Skeletal muscle cell (primary cell): ENCODE results near the gene B3GAT2.

Experiments used
- DNase-seq: peaks from one replicate; pipeline ENCODE4 v3.0.0-alpha.2; 2010; ENCODE audit warnings: low read depth
- H3K4me3 ChIP-seq: 2 replicates; pipeline ENCODE4 v1.5.1; 2011; ENCODE audit warnings: low read depth, mild to moderate bottlenecking, control low read depth, low read length, moderate library complexity

B3GAT2 gene

DNA sequence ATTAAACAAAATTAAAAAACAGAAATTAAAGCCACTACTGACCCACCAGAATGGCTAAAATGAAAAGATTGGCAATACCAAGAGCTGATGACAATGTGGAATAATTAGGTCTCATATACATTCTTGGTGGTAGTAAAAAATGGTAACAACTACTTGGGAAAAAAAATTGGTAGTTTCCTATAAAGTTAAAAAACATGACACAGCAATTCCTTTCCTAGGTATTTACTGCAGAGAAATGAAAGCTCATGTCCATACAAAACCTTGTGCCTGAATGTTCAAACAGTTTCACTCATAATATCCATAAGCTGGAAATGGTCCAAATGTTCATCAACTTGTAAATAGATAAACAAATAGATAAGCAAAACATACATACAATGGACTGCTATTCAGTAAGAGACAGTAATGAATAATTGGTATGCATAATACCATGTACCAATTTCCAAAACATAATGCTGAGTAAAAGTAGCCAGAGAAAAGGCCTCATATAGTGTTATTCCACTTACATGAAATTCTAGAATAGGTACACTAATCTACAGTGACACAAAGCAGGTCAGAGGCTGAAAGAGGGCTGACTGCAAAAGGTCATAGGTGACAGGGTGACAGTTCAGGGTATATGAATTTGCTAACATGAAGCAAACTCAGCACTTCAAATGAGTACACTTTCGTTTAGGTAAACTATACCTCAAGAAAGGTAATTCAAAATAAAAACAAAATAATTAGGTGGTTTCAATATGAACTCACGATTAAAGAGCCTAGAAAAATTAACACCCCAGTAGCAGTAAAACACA, 53.0 kb downstream of the B3GAT2 start:
- H3K4me3 ChIP-seq: no peak overlapping the region
- DNase-seq: no peak

DNA sequence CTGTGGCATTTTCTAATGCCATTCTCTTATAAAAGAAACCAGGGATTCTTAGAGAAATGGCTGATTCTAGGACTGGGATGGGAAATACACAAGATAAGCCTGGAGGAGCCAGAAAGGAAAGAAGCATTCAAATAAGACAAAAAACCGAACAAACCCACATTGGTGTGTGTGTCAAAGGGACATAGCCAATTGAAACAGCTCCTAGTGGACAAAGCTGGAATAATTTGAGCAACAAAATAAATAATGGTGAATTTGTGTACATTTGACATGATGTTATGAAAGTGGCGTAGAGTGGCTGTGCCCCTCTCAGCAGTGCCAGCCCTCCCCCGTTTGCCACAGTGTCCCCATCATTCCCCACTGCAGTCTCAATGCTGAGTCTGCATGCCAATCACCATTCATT, 55.5 kb downstream of the B3GAT2 start:
- H3K4me3 ChIP-seq: no peak overlapping the region
- no peak for DNase-seq

DNA sequence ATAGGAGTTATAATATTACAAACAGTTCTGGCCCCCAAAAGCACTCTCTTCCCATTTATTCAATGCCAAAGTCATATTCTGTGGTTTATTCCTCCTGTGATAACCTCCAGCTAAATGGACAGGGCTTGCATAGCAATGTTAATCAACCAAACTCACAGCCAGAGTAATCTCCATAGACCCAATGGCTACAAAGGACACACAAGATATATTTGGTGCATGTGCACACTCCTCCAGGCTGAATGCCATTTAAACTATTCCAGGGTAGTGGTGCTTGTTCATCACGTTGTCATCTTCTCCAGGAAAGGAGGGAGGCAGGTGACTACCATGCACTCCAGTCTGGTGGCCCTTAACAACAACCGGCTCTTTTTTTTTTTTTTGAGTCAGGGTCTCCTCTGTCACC, 56.8 kb downstream of the B3GAT2 start:
- no peak overlapping the region for H3K4me3 ChIP-seq
- no peak for DNase-seq

DNA sequence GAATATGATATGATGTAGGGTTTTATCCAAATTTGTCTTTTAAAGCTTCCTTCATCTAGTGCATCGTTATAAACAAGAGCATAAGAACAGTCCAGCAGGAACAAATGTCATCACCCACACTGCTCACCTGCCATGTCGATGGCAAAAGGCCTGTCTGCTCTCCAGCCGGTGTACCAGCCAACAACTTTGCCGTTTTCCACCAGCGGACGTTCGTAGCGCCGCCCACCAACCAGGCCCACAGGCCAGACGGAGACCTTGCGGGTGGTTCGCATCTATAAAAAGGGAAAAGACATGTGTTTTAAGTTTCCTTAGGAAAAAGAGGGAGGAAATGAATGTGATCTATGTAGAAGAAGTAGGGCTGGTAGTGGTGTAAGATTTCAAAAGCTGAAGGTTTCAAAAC, 62.9 kb downstream of the B3GAT2 start:
- no peak for DNase-seq
- H3K4me3 ChIP-seq: no peak overlapping the region

DNA sequence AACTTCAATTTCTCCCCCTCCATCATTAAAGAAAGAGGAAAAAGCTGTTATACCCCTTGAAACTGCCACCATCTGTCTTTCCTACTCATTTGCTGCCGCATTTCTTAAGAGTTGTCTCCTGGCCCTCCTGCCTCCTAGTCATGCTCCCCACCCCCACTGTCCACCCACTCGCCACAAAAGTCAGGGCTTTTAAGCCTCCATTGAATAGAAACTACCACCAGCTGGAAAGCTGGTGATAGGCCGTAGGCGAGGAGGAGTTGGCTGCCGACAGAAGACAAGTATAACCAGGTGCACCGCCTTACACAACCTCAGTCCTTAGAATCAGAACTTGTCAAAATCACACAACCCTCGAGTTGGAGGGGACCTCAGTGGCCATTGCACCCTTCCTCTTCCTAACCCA, 67.6 kb downstream of the B3GAT2 start:
- DNase-seq: no peak
- H3K4me3 ChIP-seq: no peak overlapping the region

DNA sequence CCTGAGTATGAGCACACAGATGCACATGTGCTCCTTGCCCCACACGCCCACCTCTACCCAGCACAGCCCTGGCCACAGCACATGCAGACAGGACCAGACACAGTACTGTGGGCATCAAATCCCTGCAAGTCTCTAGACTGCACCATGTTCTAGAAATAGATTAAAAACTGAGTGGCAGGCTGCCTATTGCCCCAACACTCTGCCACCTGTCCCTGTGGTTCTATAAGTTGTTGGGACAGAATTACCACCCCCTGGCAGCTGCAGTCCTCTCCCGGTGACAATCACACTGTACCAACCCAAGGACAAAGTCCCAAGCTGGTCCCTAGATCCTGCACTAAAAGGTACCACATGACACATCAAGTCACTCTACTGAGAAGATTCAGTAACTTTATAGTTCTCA, 70.2 kb downstream of the B3GAT2 start:
- H3K4me3 ChIP-seq: no peak overlapping the region
- DNase-seq: no peak

DNA sequence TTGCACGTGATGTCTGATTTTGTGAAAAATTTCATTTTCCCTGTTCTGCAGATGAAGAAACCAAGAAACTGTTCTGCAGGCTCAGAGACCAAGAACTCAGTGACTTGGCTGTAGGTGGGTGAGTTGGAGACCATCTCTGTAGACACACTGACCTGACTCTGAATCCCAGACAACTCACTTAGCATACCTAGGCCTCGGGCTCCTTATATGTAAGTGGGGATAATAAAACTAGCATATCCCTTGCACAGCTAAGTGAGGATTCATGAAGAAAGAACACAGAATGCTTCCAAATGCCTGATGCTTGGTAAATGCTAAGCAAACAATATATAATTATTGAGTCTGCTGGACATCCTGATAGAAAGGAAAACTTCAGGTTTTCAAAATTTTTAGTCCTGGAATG, 70.8 kb downstream of the B3GAT2 start:
- H3K4me3 ChIP-seq: no peak overlapping the region
- no peak for DNase-seq

DNA sequence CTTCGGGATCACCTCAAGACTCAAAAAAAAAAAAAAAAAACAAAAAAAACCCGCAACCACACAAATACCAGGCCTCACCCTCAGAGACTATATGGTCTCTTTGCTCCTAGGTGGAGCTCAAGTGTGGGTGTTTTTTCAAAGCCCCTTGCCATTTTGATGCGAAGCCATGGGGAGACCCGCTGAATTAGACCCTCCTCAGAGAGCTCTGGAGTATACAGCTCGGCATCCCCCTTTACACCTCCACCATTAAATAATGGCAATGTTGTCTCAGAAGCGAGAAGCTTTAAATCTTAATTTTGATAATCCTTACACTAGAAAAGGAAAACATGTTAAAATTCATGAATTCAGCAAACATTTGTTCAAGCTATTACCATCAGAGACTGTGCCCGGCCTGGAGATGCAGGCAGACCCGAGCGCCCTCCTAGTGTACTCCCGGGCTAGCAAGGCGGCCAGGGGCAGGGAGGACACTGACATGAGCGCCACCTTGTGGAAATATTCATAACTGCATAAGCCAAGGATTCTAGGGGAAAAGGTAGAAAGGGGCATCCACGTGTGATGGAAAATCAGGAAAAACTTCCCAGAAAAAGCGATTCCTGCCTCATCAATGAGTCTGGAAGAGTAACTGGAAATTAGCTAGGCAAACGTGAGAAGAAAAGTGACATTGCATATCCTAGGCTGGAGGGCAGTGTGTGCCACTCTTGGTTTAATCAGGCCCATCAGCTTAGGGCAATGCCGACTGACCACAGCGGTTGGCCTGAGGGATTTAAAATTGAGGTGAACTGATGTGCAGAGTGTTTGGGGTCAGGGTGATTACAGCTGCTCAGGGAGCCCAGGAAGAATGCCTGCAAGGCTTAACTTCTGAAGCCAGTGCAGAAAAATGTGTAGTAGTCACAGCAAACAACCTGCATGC, 72.5 kb downstream of the B3GAT2 start:
- DNase-seq: no peak
- no peak overlapping the region for H3K4me3 ChIP-seq

DNA sequence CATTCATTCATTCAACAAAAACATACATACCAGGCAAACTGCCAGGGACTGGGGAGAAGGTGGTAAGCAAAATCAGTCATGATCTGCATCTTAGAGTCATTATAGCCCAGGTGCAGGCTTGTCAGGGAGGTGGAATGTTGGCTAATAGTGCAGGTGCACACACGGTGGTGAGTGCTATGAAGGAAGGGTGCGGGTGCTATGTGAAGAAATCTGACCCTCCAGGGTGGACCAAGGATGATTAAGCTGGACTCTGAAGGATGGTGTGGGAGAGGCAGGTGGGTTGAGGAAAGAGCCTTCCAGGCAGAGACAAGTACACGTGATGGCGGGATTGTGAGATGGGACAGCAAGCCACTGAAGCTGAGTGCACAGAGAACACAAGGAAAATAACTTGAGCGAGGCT, 77.4 kb downstream of the B3GAT2 start:
- no peak for DNase-seq
- H3K4me3 ChIP-seq: no peak overlapping the region

DNA sequence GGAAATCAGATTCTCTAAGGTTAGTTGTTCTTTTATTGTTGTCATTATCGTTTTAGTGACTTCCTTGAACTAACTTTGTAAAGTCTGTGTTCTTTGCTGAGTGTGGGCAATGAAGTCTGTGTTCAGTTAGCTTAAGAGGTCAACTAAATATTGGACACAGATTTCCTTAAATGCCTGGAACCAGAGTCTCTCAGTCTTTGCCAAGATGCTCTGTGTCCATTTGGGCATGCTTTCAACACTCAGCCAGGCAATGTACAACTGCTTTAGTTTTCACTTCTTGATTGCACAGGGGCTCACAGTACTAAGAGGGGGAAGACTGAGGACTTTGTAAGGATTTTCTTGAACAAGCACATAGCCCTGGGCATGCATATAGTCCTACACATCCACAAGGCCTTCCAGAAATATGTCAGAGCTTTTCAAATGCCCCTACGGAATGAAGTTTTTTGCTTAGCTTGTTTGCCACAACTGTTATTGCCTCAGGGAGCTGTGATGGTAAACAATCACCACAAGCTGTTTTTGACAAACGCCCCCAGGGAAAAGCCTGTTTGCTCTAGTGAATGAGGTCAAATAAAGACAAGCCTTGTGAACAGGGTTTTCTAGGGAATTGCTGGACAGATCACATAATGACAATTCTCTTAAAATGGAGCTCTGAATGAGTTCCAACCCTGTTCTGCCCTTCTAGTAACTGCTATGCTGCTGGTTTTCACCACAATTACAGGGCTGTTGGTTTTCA, 82.5 kb downstream of the B3GAT2 start:
- no peak overlapping the region for H3K4me3 ChIP-seq
- no peak for DNase-seq

DNA sequence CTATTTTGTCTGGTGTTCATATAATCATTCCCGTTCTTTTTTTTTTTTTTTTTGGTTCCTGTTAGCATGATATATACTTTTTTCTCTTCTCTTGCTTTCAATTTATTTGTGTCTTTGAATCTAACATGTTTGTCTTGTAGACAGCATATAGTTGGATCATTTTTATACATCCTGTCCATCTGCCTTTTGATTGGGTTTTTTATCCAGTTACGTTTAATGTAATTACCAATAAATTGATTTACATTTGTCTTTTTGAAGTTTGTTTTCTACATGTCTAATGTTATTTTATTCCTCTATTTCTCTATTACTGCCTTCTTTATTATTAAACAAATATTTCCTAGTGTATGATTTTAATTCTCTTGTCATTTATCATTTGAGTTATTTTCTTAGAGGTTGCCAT, 84.4 kb downstream of the B3GAT2 start:
- H3K4me3 ChIP-seq: no peak overlapping the region
- DNase-seq: no peak

DNA sequence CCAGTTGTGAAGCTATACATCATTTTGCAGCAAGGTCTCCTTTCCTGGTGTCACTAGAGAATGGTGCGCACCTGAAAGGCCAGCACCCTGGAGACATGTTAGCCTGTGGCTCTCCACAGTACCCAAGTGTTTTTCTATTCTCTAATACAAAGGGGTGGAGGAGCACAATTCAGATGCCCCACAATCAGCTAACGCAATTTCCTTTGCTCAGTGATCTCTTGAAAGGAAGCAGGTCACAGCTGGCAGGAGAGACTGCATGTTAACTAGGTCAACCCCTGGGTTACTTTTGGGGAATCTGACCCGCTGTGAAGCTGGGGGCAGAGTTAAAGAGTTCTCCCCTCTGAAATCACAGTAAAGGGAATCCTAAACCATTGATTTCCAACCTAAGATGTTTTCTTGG, 92.5 kb downstream of the B3GAT2 start:
- DNase-seq: no peak
- no peak overlapping the region for H3K4me3 ChIP-seq

DNA sequence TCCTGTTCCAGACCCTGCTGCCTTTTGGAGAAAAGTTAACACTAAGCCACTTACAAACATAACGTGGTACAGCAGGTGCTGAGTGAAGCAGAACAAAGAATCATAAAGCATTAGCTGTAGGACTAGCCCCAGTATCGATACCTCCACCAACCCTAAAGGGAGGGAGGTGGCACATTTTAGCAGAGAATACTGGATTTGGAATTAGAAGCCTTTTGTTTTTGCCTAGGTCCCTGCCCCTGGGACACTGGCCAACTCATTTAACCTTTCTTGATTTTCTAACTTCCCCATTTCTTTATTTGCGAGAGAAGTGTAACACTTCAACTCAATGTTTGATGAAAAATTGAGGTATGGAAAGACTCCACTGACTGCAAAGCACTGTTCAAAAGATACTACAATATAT, 93.5 kb downstream of the B3GAT2 start:
- H3K4me3 ChIP-seq: no peak overlapping the region
- DNase-seq: no peak

DNA sequence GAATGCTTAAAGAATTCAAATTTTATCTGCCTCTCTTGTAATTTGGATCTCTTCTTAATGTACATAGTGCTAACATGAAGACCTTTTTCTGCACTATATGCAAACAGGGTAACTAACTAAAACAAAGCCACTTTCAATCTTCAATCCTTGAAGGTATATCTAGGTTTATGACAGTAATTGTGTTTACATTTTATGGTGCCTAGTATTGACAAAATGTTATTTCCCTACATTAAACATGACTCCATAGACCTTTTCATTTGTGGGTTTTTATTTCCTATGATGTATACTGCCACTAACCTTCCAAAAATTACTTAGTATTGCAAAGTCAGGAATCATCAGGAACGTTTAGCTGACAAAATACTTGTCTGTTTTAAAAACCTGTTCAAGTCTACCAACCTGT, 95.9 kb downstream of the B3GAT2 start:
- DNase-seq: no peak
- H3K4me3 ChIP-seq: no peak overlapping the region

DNA sequence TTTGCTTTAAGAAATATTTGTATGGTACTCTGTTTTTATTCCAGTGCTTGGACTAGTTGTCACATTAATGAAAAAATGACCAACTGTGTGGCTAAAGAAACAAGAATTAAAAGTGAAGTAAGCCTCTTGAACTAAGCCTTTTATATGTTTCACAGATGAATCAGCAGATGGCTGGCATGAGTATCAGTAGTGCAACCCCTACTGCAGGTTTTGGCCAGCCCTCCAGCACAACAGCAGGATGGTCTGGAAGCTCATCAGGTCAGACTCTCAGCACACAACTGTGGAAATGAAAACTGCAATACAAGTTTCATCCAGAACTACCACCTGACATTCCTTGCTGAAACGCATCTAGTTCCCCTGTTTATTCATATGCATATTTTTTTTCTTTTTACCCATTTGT, 96.8 kb downstream of the B3GAT2 start:
- DNase-seq: no peak
- no peak overlapping the region for H3K4me3 ChIP-seq

DNA sequence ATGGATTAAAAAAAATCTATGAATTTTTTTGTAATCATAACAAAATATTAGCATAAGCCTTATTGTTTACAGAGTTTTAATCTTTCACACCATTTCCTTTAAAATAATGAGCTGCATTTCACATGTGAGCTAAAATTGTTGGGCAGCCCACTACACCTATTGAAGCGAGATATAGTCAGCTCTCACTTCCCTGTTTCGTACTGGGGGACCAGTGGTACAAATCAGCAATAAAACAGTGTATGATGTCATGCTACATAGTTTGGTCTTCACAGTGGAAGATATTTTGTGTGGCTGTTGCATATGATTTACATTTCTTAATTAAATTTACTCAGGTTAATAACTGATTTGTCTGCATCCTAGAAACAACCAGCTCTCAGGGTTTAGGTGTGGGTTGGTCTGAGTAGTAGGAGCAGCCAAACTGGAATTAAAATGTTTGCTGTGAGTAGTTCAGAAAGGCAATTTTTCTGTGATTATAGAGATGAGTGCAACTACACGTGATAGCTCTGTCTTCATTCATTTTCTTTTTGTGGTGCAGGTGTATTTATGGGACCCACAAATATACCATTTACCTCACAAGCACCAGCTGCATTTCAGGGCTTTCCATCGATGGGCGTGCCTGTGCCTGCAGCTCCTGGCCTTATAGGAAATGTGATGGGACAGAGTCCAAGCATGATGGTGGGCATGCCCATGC, 99.3 kb downstream of the B3GAT2 start:
- H3K4me3 ChIP-seq: no peak overlapping the region
- DNase-seq: no peak

DNA sequence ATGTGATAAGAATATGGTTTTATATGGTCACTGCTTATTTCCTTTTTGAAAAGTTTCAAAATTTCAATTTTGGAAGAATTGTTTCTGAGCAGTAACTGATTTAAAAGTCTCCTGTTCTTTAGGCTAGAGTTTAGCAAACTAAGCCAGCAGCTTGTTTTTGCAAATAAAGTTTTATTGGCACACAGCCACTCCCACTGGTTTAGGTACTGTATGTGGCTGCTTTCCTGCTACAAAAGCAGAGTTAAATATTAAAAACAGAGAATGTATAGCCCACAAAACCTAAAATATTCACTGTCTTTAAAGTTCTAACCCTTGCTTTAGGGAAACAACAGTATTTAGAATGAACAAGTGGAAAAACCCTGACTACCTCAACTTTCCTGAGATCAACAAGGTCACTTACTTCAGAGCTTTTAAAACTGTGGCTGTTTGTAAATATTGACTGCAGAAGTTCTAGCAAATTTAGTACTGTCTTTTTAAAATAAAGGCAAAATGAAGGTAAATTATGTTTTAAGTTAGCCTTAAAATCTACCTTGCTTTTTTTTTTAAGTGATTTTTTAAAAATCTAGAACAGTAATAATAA, 104.1 kb downstream of the B3GAT2 start:
- no peak overlapping the region for H3K4me3 ChIP-seq
- DNase-seq: no peak

DNA sequence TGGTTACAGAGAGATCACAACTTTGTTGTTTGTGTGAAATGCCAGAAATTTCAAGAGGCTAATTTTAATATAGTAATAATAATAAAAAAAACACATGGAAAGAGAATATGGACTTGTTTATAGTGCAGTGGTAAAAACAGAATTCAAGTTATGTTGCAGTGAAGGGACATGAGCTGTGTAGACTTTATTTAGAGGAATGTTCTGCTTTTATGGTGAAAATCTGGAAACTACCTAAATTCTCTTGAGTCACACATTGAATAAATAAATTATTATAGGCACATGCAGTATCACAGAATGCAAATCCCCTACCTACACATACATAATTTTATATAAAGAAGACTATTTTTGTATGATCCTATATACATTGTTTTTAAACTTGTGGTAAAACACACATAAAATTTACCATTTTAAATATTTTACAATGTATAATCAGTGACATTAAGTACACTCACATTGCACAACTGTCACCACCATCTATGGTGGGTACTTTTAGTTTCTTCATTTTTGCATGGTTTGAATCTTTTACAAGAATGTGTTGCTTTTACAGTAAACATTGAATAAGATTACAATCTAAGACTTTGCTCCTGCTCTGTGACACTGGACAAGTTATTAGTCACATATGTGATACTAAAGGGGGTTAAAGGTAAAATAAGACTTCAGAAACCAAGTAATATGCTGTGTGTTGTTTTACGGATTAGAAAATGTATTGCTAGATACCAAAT, 107.4 kb downstream of the B3GAT2 start:
- DNase-seq: no peak
- no peak overlapping the region for H3K4me3 ChIP-seq
